Measurements from ENCODE around the gene IQSEC3. TPM values are rescaled to one million over a fixed set of nuclear protein-coding genes. Genes with fewer than 3 reads are reported as not detected.

Gene IQSEC3
- polyA plus RNA-seq, 4 donors, result under 0.01 to 1.5 (median 1.4) TPM; not detected in 1

GRCh38 chr12:165862-166368 lies 99.3 kb downstream of the IQSEC3 start:
- FAIRE-seq, result no peak
- peak overlapping the region in 1 of 3 donors; percentile 80 for H3K27ac ChIP-seq (ENCODE audit: low read depth in 1 of 3, low read length in 2 of 3)
- H3K36me3 ChIP-seq (ENCODE audit: control insufficient read depth in 3 of 3, insufficient read depth in 2 of 3, low read depth in 1 of 3, low read length in 3 of 3), result no peaks in the 10 kb centered on the region
- no peak for DNase-seq
- H3K4me1 ChIP-seq (ENCODE audit: control insufficient read depth in 3 of 3, insufficient read depth in 2 of 3, low read depth in 1 of 3, low read length in 2 of 3), result peaks cover 0 to 64% (median 7%) of the 10 kb centered on the region in 3 donors
- H3K27me3 ChIP-seq (ENCODE audit: control insufficient read depth in 3 of 3, insufficient read depth in 3 of 3, low read length in 3 of 3), result peaks cover 0 to 4% (median 0%) of the 10 kb centered on the region in 3 donors
- no peak overlapping the region for H3K4me3 ChIP-seq (ENCODE audit: low read depth in 1 of 3, low read length in 3 of 3)
- WGBS, 3 donors, result 91 to 95% (median 93%) methylated on average over 15 of the region's 15 CpGs
- H3K9me3 ChIP-seq (ENCODE audit: control insufficient read depth in 2 of 2, insufficient read depth in 1 of 2, low read depth in 1 of 2, low read length in 1 of 2), result peaks cover 0 to 2% of the 10 kb centered on the region in 2 donors

DNA sequence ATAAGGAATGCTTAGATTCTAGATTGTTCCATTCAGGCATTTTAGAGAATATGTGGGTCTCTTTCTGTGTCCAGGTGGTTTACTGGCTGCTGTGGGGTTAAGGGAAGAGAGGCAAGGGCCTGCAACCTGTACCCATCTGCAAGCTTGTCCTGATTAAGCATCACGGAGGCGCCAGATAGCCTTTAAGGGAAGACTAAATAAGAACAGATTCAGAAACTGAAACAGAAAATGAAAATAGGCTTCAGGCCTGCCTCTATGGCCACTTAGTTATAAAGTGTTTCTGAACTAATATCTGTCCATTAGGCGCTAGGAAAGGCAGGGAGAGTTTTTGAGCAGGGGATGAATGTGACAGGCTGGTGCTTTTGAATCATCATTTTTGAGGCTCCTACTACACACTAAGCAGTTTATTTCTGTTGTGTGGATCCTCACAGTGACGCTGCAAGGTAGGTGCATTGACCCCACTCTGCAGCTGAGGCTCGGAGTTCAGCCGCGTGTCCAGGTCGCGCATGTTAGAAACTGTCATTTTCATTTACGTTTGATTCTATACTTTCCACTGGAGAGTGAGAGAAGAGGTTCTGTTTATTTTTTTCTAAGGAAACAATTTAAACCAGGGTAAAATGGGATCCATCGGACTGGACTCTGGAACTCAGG lies 100.0 kb downstream of the IQSEC3 start:
- H3K4me3 ChIP-seq (ENCODE audit: low read depth in 1 of 3, low read length in 3 of 3), result no peak overlapping the region
- H3K27me3 ChIP-seq (ENCODE audit: control insufficient read depth in 3 of 3, insufficient read depth in 3 of 3, low read length in 3 of 3), result peaks cover 0 to 2% (median 0%) of the 10 kb centered on the region in 3 donors
- no peaks in the 10 kb centered on the region for H3K36me3 ChIP-seq (ENCODE audit: control insufficient read depth in 3 of 3, insufficient read depth in 2 of 3, low read depth in 1 of 3, low read length in 3 of 3)
- peaks cover 0 to 2% of the 10 kb centered on the region in 2 donors for H3K9me3 ChIP-seq (ENCODE audit: control insufficient read depth in 2 of 2, insufficient read depth in 1 of 2, low read depth in 1 of 2, low read length in 1 of 2)
- peak overlapping the region in 1 of 3 donors; percentile 80 for H3K27ac ChIP-seq (ENCODE audit: low read depth in 1 of 3, low read length in 2 of 3)
- FAIRE-seq, result no peak
- peaks cover 0 to 66% (median 7%) of the 10 kb centered on the region in 3 donors for H3K4me1 ChIP-seq (ENCODE audit: control insufficient read depth in 3 of 3, insufficient read depth in 2 of 3, low read depth in 1 of 3, low read length in 2 of 3)
- 62 to 73% (median 72%) methylated on average over 11 of the region's 11 CpGs for WGBS, 3 donors
- DNase-seq, result peak in 1 of 2 donors; percentile 64

GRCh38 chr12:167959-168600 lies 101.5 kb downstream of the IQSEC3 start:
- H3K4me1 ChIP-seq (ENCODE audit: control insufficient read depth in 3 of 3, insufficient read depth in 2 of 3, low read depth in 1 of 3, low read length in 2 of 3), result peaks cover 0 to 70% (median 7%) of the 10 kb centered on the region in 3 donors
- H3K27me3 ChIP-seq (ENCODE audit: control insufficient read depth in 3 of 3, insufficient read depth in 3 of 3, low read length in 3 of 3), result no peaks in the 10 kb centered on the region
- H3K4me3 ChIP-seq (ENCODE audit: low read depth in 1 of 3, low read length in 3 of 3), result no peak overlapping the region
- H3K36me3 ChIP-seq (ENCODE audit: control insufficient read depth in 3 of 3, insufficient read depth in 2 of 3, low read depth in 1 of 3, low read length in 3 of 3), result no peaks in the 10 kb centered on the region
- peak overlapping the region in 1 of 3 donors; percentile 80 for H3K27ac ChIP-seq (ENCODE audit: low read depth in 1 of 3, low read length in 2 of 3)
- H3K9me3 ChIP-seq (ENCODE audit: control insufficient read depth in 2 of 2, insufficient read depth in 1 of 2, low read depth in 1 of 2, low read length in 1 of 2), result no peaks in the 10 kb centered on the region
- FAIRE-seq (no peak), DNase-seq (peak; percentile 41 to 74)
- WGBS, 3 donors, result 55 to 78% (median 67%) methylated on average over 12 of the region's 12 CpGs

- FAIRE-seq (no peak), DNase-seq (peak in 1 of 2 donors; percentile 55)
- no peak overlapping the region for H3K27ac ChIP-seq (ENCODE audit: low read depth in 1 of 3, low read length in 2 of 3)
- H3K36me3 ChIP-seq (ENCODE audit: control insufficient read depth in 3 of 3, insufficient read depth in 2 of 3, low read depth in 1 of 3, low read length in 3 of 3), result no peaks in the 10 kb centered on the region
- H3K27me3 ChIP-seq (ENCODE audit: control insufficient read depth in 3 of 3, insufficient read depth in 3 of 3, low read length in 3 of 3), result no peaks in the 10 kb centered on the region
- no peak overlapping the region for H3K4me3 ChIP-seq (ENCODE audit: low read depth in 1 of 3, low read length in 3 of 3)
- H3K4me1 ChIP-seq (ENCODE audit: control insufficient read depth in 3 of 3, insufficient read depth in 2 of 3, low read depth in 1 of 3, low read length in 2 of 3), result peaks cover 0 to 68% (median 8%) of the 10 kb centered on the region in 3 donors
- WGBS, 3 donors, result 70 to 77% (median 73%) methylated on average over 22 of the region's 22 CpGs
- H3K9me3 ChIP-seq (ENCODE audit: control insufficient read depth in 2 of 2, insufficient read depth in 1 of 2, low read depth in 1 of 2, low read length in 1 of 2), result no peaks in the 10 kb centered on the region
Observed at GRCh38 chr12:168763-169525, 102.4 kb downstream of the IQSEC3 start.

DNA sequence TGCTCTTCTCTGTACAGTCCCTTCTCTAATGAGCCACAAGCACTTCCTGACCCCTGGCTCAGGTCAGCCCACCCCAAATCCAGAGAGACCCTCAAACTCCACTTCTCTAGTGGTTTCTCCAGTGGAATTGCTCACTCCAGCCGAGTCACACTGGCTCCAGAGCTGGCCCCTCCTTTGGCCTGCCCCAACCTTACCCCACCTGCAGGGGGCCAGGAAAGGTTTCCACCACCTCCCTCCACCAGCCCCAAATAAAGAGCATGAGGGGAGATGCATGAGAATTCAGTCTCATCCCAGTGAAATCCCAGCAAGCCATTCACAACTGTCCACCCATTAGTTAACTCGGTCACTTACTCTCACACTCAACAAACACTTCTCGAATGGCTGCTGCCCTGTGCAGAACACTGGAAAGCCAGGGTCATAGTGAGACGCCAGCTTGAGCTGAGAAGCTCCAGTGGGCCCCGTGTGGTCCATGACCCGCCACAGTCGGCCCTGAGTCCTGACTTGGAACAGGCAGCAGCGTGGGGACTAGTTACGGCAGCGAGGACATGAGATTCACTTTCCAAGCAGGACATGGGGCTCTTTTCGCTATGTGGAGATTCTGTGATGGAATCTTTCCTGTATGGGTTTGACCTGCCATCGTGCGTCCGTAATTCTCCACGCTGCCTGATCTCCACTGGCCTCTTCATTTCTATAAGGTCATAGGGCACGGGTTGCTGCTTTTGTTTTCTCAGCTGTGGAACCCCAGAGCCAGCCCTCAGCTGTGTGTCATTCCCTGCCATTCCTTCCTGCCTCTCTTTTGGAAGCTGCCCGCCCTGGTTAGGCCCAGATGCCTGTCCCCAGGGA lies 103.2 kb downstream of the IQSEC3 start:
- Histone ChIP-seq H3K9me3 (ENCODE audit: control insufficient read depth in 2 of 2, insufficient read depth in 1 of 2, low read depth in 1 of 2, low read length in 1 of 2) (no peaks in the 10 kb centered on the region), H3K36me3 (ENCODE audit: control insufficient read depth in 3 of 3, insufficient read depth in 2 of 3, low read depth in 1 of 3, low read length in 3 of 3) (no peaks in the 10 kb centered on the region), H3K4me3 (ENCODE audit: low read depth in 1 of 3, low read length in 3 of 3) (no peak overlapping the region), H3K4me1 (ENCODE audit: control insufficient read depth in 3 of 3, insufficient read depth in 2 of 3, low read depth in 1 of 3, low read length in 2 of 3) (peaks cover 0 to 60% (median 8%) of the 10 kb centered on the region in 3 donors), H3K27ac (ENCODE audit: low read depth in 1 of 3, low read length in 2 of 3) (no peak overlapping the region), H3K27me3 (ENCODE audit: control insufficient read depth in 3 of 3, insufficient read depth in 3 of 3, low read length in 3 of 3) (no peaks in the 10 kb centered on the region)
- DNase-seq, result no peak
- no peak for FAIRE-seq
- WGBS, 3 donors, result 86 to 88% (median 86%) methylated on average over 17 of the region's 17 CpGs

GRCh38 chr12:170371-171225 lies 104.0 kb downstream of the IQSEC3 start:
- no peak for FAIRE-seq
- Histone ChIP-seq H3K9me3 (ENCODE audit: control insufficient read depth in 2 of 2, insufficient read depth in 1 of 2, low read depth in 1 of 2, low read length in 1 of 2) (no peaks in the 10 kb centered on the region), H3K4me3 (ENCODE audit: low read depth in 1 of 3, low read length in 3 of 3) (no peak overlapping the region), H3K27me3 (ENCODE audit: control insufficient read depth in 3 of 3, insufficient read depth in 3 of 3, low read length in 3 of 3) (no peaks in the 10 kb centered on the region), H3K36me3 (ENCODE audit: control insufficient read depth in 3 of 3, insufficient read depth in 2 of 3, low read depth in 1 of 3, low read length in 3 of 3) (no peaks in the 10 kb centered on the region), H3K4me1 (ENCODE audit: control insufficient read depth in 3 of 3, insufficient read depth in 2 of 3, low read depth in 1 of 3, low read length in 2 of 3) (peaks cover 0 to 56% (median 10%) of the 10 kb centered on the region in 3 donors), H3K27ac (ENCODE audit: low read depth in 1 of 3, low read length in 2 of 3) (no peak overlapping the region)
- DNase-seq, result no peak
- WGBS, 3 donors, result 84 to 94% (median 88%) methylated on average over 25 to 29 of the region's 29 CpGs

DNA sequence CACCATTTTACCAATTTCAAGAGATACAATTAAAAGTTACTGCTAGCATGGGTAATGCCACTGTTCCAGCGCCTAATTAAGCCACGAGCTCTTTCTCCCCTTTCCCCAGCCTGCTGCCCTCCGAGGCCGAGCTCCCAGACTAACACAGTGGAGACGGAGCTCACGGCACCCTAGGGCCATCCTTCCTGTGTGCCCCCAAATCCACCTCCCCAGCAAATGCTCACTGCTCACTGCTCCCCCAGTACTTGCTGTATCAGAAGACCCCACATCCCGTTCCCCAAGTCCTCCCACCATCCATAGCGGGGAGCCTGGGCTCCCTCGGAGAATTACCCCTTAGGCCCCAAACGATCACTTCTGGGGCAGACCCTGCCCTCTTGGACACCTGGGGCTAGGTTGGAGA lies 104.7 kb downstream of the IQSEC3 start:
- FAIRE-seq, result no peak
- DNase-seq, result no peak
- Histone ChIP-seq H3K27ac (ENCODE audit: low read depth in 1 of 3, low read length in 2 of 3) (no peak overlapping the region), H3K36me3 (ENCODE audit: control insufficient read depth in 3 of 3, insufficient read depth in 2 of 3, low read depth in 1 of 3, low read length in 3 of 3) (no peaks in the 10 kb centered on the region), H3K9me3 (ENCODE audit: control insufficient read depth in 2 of 2, insufficient read depth in 1 of 2, low read depth in 1 of 2, low read length in 1 of 2) (no peaks in the 10 kb centered on the region), H3K27me3 (ENCODE audit: control insufficient read depth in 3 of 3, insufficient read depth in 3 of 3, low read length in 3 of 3) (no peaks in the 10 kb centered on the region), H3K4me3 (ENCODE audit: low read depth in 1 of 3, low read length in 3 of 3) (no peak overlapping the region), H3K4me1 (ENCODE audit: control insufficient read depth in 3 of 3, insufficient read depth in 2 of 3, low read depth in 1 of 3, low read length in 2 of 3) (peaks cover 0 to 56% (median 16%) of the 10 kb centered on the region in 3 donors)
- WGBS, 3 donors, result 84 to 90% (median 86%) methylated on average over 10 of the region's 10 CpGs
